Stimulated activated CD4-positive, alpha-beta T cell treated with anti-CD3 and anti-CD28 coated beads, Interleukin-1b, Interleukin-23, amount 100 ng/mL, for 1 hour (primary cell): ENCODE data around the gene PRR36.
A peak's percentile ranks its signal among the peaks of the same experiment; 100 is the strongest.

ENCODE experiments used
- DNase-seq, 2 donors: peaks; one replicate each; pipeline ENCODE4 v3.0.0-alpha.2; 2020; ENCODE audit warnings: low read depth in 2 of 2

The PRR36 gene

GRCh38 chr19:7913652-7914051 lies 39.5 kb upstream of the PRR36 start:
- no peak for DNase-seq

DNA sequence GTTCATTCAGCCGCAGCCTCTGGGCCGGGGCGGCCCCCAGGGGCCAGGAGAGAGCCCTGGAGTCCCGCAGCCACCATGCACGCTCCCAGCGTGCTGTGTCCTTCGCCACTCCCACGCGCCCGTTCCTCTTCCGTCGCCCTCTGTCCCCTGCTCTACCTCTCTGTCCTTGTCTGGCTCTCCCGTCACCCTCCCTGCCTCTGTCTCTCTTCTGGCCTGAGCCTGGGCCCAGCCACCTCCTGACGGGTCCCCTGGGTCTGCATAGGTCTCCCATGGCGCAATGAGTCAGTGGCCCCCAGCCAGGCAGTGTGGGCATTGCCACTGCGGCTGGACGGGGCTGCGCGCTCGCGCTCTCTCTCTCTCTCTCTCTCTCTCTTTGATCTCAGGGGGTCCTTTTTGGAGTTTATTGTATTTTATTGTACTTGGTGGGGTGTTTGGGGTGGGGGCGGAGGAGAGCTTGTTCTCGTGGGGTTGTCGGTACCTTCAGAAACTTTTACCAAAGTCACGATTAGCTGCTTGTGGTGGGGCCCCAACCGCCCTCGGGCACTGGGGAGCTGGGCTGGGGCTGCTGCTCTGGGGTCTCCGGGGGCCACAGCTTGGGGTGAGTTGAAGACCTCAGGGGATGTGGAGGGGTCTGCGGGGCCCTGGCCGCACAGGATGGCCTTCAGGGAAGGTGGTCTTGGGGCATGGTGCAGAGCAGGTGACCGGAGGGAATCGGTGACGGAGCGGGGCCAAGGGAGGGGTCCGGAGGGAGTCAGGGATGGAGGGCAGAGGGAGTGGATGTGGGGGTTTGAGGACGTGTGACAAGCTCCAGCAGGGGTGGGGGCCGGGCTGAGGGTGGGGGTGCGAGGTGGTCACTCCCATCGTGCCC lies 38.7 kb upstream of the PRR36 start:
- DNase-seq = no peak

DNA sequence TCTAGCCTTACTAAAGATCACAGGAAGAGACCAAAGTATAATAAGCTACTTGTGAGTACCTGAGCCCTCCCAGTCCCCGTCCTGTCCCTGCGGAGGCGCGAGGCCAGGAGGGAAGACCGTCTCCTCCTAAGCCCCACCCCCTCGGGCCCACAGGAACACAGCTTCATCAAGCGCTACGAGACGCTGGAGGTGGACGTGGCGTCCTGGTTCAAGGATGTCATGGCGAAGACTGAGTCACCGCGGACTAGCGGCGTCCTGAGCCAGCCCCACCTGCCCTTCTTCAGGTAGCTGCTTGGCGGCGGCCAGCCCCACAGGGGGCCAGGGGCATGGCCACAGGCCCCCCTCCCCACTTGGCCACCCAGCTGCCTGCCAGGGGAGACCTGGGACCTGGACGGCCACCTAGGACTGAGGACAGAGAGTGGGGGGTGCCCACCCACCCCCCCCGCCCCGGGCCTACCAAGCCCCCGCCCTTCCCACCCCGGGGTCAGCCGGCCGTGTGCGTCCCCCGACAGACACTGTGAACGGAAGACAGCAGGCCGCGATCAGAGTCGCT lies 38.0 kb upstream of the PRR36 start:
- DNase-seq = no peak

GRCh38 chr19:7911508-7912143 lies 37.4 kb upstream of the PRR36 start:
- DNase-seq = no peak

DNA sequence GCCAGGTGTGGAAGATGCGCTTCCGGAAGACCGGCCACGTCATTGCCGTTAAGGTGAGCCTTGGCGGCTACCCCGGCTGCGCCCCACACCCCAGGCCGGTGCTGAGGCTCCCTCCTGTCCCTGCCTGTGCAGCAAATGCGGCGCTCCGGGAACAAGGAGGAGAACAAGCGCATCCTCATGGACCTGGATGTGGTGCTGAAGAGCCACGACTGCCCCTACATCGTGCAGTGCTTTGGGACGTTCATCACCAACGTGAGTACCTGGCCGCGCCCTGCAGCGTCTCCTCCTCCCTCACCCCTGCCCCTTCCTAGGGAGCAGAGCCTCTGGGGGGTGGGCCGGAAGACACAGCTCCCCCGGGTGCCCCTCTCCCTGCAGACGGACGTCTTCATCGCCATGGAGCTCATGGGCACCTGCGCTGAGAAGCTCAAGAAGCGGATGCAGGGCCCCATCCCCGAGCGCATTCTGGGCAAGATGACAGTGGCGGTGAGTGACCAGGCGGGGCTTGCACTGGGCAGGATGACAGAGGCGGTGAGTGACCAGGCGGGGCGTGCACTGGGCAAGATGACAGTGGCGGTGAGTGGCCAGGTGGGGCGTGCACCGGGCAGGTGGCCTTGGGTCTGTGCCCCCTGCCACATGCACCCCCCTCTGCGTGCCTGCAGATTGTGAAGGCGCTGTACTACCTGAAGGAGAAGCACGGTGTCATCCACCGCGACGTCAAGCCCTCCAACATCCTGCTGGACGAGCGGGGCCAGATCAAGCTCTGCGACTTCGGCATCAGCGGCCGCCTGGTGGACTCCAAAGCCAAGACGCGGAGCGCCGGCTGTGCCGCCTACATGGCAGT lies 36.4 kb upstream of the PRR36 start:
- DNase-seq = no peak

DNA sequence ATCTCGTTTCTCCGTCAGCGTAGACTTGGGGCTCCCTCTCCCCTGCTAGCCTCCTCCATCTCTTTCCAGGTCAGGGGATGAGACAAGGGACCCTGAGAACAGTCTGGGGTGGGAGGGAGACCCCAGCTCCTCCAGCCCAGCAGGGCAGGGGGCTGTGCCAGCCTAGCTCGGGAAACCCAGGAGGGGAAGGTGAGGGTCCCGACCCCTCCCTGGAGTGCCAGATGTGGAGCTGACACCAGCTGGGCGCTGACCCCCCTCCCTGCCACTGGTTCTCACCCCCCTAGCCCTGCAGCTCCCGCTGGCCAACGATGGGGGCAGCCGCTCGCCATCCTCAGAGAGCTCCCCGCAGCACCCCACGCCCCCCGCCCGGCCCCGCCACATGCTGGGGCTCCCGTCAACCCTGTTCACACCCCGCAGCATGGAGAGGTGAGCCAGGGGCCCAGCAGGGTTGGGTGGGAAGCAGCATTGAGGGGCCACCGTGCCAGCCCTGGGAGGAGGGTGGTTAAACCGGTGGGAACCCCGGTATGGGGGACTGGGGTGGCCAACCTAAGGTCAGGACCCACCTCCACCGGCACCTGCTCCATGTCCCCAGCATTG lies 35.4 kb upstream of the PRR36 start:
- DNase-seq = no peak

DNA sequence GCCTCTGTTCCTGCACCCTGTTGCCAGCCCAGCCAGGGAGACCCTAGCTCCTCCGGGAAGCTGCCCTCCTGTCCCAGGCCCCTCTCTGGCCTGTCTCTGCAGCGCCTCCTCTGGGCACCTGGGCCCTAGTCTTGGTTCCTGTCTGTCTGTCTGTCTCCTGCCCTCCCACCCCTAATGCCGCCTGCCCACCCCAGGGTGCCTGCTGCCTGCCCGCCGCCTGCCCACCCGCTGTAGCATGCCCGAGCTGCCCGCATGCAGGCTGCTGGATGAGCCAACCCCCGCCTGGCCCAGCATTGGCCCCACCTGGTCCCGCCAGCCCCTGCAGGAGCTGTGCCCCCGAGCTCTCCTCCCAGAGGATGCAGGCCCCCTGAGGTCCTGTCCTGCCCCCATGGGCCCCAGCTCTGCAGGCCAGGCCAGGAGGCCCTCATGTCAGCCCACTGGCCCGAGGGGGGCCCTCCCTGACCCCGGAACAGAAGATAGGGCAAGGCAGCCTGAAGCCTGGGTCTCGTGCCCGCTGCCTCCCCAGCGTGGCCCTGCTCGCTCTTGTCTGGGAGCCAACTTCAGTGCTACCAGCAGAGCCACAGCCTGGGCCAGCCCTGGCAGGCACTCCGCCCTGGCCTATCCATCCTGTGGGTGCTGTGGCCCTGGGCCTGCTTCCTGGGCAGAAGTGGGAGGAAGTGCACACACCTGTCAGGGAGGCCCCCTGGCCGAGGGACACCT lies 34.7 kb upstream of the PRR36 start:
- no peak for DNase-seq

DNA sequence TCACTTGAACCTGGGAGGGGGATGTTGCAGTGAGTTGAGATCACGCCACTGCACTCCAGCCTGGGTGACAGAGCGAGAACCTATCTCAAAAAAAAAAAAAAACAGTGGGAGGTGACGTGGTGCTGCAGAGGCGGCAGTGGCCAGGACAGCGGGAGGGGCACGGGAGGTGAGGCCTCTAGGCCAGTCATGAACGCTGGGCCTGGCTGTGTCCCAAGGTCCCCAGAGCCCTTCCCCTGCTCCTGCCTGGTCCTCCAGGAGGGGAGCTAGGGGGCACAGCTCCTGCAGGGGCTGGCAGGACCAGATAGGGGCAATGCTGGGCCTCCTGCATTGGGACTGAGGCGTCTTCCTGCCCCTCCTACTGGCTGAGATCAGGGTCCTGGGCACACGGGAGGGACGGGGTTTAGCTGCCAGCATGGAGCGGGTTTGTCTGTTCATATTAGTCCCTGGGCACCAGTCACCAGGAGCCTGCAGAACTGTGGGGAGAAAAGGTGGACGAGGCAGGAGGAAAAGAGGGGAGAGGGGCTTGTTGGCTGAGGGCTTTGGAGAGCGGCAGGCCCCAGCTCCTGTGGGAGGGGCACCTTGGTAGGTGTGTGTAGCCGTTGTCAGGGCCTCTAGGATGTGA lies 34.0 kb upstream of the PRR36 start:
- DNase-seq = no peak

GRCh38 chr19:7907544-7907943 lies 33.4 kb upstream of the PRR36 start:
- DNase-seq = no peak

DNA sequence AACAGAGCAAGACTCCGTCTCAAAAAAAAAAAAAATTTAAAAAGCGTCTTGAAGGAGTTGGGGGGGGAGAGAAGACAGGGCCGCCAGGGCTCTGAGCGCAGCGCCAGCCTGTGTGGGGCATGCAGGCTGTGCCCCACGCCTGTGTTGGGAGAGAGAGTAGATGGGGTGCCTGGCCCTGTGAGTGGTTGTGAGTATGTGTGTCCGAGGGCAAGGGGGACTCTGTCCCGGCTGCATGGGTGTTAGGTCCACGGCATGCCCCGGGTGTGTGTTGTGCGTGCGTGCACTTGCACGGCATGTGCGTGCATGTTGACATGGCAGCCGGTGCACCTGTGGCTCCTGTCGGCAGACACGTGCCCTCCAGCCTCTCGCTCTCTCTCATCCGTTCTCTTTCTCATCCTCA lies 32.9 kb upstream of the PRR36 start:
- DNase-seq = no peak

DNA sequence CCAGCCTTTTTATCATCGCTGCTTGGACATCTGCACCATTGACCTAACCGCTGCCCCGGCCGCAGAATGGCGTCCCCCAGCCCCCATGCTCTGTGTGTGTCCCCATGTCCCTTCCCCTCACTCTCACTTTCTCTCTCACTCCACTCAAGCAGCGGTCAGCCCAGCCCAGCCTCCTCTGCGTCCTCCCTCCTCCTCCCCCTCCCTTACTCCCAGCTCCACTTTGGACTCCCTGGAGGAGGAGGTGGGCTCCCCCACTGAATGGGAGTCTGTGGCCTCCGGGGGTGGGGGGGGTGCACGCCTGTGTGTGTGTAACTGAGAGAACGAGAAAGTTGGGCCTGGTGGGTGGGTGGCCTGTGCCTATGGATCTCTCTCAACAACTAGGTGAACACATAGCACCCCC lies 31.7 kb upstream of the PRR36 start:
- no peak for DNase-seq

- no peak for DNase-seq
These were observed 31.1 kb upstream of the PRR36 start for GRCh38 chr19:7905268-7905667.

DNA sequence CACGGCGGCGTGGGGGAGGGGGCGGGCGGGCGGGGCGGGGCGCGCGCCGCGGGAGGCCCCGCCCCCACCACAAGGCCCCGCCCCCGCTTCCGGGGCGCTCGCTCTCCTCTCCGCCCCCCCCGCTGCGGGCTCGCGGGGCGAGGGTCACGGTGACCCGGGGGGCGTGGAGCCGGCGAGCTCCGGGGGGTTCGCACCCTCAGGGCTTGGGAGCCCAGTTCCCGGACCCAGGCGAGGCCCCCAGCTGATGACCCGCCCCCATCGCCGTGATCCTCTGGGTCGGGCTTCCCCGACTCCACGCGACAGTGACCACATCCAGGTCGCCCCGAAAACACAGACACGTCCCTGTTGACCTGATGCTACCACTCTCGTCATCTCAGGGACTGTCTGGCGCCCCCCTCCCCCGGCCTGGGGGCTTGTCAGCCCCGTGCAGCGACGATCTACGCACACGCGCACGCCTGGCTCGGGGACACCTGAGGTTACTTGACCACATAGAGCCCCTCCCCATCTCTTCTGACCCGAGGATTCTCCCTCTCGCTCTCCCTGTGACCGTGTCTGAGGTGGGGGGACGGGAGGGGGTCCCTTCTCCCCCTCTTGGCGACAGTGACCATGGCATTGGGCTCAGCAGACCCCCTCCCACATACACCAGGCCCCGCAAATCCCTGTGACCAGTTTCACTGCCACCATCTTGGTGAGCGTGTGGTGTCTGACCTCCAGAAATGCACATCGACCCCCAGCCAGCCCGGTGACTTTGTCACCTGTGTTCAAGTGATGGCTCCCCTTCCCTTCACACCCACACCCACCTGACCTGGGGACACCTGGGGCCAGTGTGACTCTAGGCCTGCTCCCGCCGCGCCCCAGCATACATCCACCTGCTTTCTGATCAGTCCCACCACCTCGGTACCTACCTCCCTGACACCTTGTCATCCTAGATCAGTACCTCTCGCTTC lies 30.2 kb upstream of the PRR36 start:
- DNase-seq = no peak

- DNase-seq = peak; percentile 100
These were observed 29.3 kb upstream of the PRR36 start, which contains the start of gene MAP2K7 for GRCh38 chr19:7903244-7904073. TSS of gene MAP2K7 (plus strand) at chr19:7903877. CDS start at chr19:7903945, 68 bp downstream.

DNA sequence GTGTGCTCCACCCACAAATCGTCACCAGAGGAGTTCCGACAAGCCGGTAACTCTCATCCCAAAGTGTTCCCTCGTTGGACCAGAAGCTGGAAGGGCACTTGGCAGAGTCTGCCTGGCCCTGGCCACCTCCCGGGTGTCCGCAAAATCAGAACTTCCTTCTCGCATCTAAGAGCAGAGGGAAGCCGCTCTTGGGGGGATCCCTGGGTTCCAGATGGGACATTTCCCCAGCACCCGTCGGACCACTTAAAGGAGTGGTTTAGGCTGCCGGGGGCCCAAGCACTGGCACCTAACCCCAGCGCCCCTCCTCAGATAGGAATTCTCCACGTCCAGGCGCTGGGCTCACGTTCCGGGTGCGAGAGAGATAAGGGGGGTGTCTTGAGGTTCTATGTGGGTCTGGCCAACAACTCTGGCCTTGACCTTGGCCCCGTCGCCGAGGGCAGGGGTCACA lies 28.6 kb upstream of the PRR36 start:
- no peak for DNase-seq

GRCh38 chr19:7901337-7901736 lies 27.1 kb upstream of the PRR36 start:
- DNase-seq = no peak

DNA sequence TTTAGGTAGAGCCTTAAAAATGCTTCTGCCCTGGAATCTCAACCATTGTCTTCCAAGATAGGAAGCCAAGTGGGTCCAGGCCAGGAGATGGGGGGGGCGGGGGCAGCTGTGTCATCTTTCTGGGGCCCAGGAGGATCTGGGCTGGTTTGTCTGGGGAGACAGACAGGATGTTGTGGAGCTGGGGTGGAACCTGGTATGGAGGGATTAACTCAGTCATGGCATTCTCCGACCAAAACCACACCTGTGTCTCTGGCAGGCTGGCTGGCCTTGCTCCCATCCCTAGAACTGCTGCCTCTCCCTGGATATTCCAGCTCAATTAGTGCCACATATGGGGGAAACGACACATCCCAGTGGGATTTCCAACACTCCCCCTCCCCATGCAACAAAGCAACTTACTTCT lies 26.7 kb upstream of the PRR36 start:
- DNase-seq = no peak

GRCh38 chr19:7900401-7900870 lies 26.2 kb upstream of the PRR36 start:
- DNase-seq = no peak
